ENCODE data around the gene ANAPC2. TPM values are rescaled to one million over a fixed set of nuclear protein-coding genes. Genes with fewer than 3 reads are reported as not detected.

The ANAPC2 gene
- total RNA-seq, 1 donor from 2014 or later: 39.2 TPM

DNA sequence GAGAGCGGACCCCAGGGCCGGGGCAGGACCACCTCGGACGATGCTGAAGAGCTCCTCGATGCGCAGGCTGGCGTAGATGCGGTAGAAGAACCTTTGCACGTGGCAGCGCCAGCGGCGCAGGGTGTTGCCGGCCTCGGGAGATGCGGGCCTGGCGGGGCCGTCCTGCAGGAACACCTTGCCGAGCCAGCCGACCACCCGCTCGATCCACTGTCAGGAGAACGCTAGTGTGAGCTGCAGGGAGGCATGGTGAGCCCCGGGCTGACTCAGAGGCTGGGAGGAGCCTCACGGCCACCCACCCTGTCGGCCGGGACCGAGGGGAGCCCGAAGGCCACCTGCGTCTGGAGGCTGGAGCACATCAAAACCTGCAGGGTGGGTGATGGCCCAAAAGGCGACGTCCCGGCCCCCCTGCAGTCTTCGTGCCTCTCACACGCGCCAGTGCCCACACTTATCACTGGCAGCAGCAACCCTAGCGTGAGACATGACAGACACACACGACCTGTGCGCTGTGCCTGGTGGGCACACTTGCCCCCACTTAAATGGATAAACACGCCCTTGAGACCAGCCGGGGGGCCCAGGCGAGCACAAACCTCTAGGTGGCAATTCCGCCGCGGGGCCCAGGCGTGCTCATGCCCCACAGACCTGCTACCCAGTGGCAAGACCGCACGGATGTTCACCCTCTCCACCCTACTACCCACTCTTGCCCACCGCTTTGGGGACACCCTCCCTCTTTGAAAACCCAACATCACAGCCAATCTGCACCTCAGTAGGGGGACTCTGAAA, 3.3 kb downstream of the ANAPC2 start:
- DNase-seq (ENCODE audit: low read depth): no peak
- peaks cover 15% of the 10 kb centered on the region for H3K4me1 Mint-ChIP-seq (ENCODE audit: low read depth, unreplicated experiment)
- no peak for FAIRE-seq
- Histone ChIP-seq H3K9me3 (ENCODE audit: insufficient read depth, low read depth, low read length) (no peaks in the 10 kb centered on the region), H3K27ac (ENCODE audit: low read depth, low read length) (no peak overlapping the region), H3K27me3 (ENCODE audit: insufficient read depth, low read length) (no peaks in the 10 kb centered on the region), H3K4me1 (ENCODE audit: insufficient read depth, low read length) (peaks cover 18% of the 10 kb centered on the region), H3K9ac (ENCODE audit: low read length) (no peak overlapping the region), H3K4me2 (ENCODE audit: low read length) (no peak overlapping the region), H3K4me3 (ENCODE audit: insufficient read depth, low read depth, low read length) (no peak overlapping the region), H3K36me3 (ENCODE audit: insufficient read depth, low read length) (peaks cover 3% of the 10 kb centered on the region), H4K20me1 (ENCODE audit: insufficient read depth, low read length) (peaks cover 37% of the 10 kb centered on the region), H3K79me2 (ENCODE audit: insufficient read depth, low read length) (peaks cover 46% of the 10 kb centered on the region), H2AFZ (ENCODE audit: low read depth, low read length) (no peak overlapping the region)
- no peak overlapping the region for H3K4me3 Mint-ChIP-seq (ENCODE audit: unreplicated experiment)
- no peaks in the 10 kb centered on the region for H3K27me3 Mint-ChIP-seq (ENCODE audit: low read depth, unreplicated experiment)
- peaks cover 10% of the 10 kb centered on the region for H3K36me3 Mint-ChIP-seq (ENCODE audit: low read depth, unreplicated experiment)
- TF ChIP-seq EZH2 (IDR thresholded peaks at IDR 0.05; ENCODE audit: insufficient read depth, low read length): no peak
- H3K9me3 Mint-ChIP-seq (ENCODE audit: unreplicated experiment): no peaks in the 10 kb centered on the region
- no peak overlapping the region for H3K27ac Mint-ChIP-seq (ENCODE audit: unreplicated experiment)

DNA sequence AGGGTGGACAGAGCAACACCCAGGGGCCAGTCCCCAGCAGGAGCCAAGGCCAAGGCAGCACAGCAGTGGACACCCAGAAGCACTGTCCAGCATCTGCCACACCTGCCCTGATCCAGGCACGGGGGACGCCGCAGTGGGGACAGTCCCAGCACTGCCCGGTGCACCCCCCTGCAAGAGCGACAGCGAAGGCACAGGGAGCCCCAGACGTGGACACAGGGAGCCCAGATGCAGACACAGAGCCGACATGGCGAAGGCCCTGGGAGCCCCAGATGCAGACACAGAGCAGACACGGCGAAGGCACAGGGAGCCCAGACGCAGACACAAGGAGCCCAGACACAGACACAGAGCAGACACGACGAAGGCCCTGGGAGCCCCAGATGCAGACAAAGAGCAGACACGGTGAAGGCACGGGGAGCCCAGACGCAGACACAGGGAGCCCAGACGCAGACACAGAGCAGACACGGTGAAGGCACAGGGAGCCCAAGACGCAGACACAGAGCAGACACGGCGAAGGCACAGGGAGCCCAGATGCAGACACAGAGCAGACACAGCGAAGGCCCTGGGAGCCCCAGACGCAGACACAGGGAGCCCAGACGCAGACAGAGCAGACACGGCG, 4.3 kb downstream of the ANAPC2 start:
- Mint-ChIP-seq H3K4me1 (ENCODE audit: low read depth, unreplicated experiment) (peaks cover 13% of the 10 kb centered on the region), H3K27me3 (ENCODE audit: low read depth, unreplicated experiment) (no peaks in the 10 kb centered on the region), H3K36me3 (ENCODE audit: low read depth, unreplicated experiment) (peaks cover 14% of the 10 kb centered on the region), H3K4me3 (ENCODE audit: unreplicated experiment) (no peak overlapping the region), H3K27ac (ENCODE audit: unreplicated experiment) (no peak overlapping the region), H3K9me3 (ENCODE audit: unreplicated experiment) (no peaks in the 10 kb centered on the region)
- H3K36me3 ChIP-seq (ENCODE audit: insufficient read depth, low read length): peaks cover 3% of the 10 kb centered on the region
- H3K27ac ChIP-seq (ENCODE audit: low read depth, low read length): no peak overlapping the region
- DNase-seq (ENCODE audit: low read depth) (no peak), FAIRE-seq (no peak)
- H3K4me3 ChIP-seq (ENCODE audit: insufficient read depth, low read depth, low read length): no peak overlapping the region
- no peaks in the 10 kb centered on the region for H3K27me3 ChIP-seq (ENCODE audit: insufficient read depth, low read length)
- H3K9ac ChIP-seq (ENCODE audit: low read length): no peak overlapping the region
- H2AFZ ChIP-seq (ENCODE audit: low read depth, low read length): no peak overlapping the region
- peaks cover 37% of the 10 kb centered on the region for H3K79me2 ChIP-seq (ENCODE audit: insufficient read depth, low read length)
- no peaks in the 10 kb centered on the region for H3K9me3 ChIP-seq (ENCODE audit: insufficient read depth, low read depth, low read length)
- H3K4me1 ChIP-seq (ENCODE audit: insufficient read depth, low read length): peaks cover 9% of the 10 kb centered on the region
- TF ChIP-seq EZH2 (IDR thresholded peaks at IDR 0.05; ENCODE audit: insufficient read depth, low read length): no peak
- TF ChIP-seq, protein P1, sequence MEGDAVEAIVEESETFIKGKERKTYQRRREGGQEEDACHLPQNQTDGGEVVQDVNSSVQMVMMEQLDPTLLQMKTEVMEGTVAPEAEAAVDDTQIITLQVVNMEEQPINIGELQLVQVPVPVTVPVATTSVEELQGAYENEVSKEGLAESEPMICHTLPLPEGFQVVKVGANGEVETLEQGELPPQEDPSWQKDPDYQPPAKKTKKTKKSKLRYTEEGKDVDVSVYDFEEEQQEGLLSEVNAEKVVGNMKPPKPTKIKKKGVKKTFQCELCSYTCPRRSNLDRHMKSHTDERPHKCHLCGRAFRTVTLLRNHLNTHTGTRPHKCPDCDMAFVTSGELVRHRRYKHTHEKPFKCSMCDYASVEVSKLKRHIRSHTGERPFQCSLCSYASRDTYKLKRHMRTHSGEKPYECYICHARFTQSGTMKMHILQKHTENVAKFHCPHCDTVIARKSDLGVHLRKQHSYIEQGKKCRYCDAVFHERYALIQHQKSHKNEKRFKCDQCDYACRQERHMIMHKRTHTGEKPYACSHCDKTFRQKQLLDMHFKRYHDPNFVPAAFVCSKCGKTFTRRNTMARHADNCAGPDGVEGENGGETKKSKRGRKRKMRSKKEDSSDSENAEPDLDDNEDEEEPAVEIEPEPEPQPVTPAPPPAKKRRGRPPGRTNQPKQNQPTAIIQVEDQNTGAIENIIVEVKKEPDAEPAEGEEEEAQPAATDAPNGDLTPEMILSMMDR (IDR thresholded peaks at IDR 0.05; ENCODE audit: insufficient read depth, low read depth, low read length): no peak
- peaks cover 31% of the 10 kb centered on the region for H4K20me1 ChIP-seq (ENCODE audit: insufficient read depth, low read length)
- H3K4me2 ChIP-seq (ENCODE audit: low read length): no peak overlapping the region

GRCh38 chr9:137182836-137183235, 5.5 kb downstream of the ANAPC2 start:
- Histone ChIP-seq H3K79me2 (ENCODE audit: insufficient read depth, low read length) (peaks cover 29% of the 10 kb centered on the region), H4K20me1 (ENCODE audit: insufficient read depth, low read length) (peaks cover 31% of the 10 kb centered on the region), H3K27me3 (ENCODE audit: insufficient read depth, low read length) (no peaks in the 10 kb centered on the region), H3K4me3 (ENCODE audit: insufficient read depth, low read depth, low read length) (no peak overlapping the region), H3K4me1 (ENCODE audit: insufficient read depth, low read length) (peaks cover 8% of the 10 kb centered on the region), H3K4me2 (ENCODE audit: low read length) (no peak overlapping the region), H3K9ac (ENCODE audit: low read length) (no peak overlapping the region), H3K36me3 (ENCODE audit: insufficient read depth, low read length) (peaks cover 4% of the 10 kb centered on the region), H2AFZ (ENCODE audit: low read depth, low read length) (no peak overlapping the region), H3K9me3 (ENCODE audit: insufficient read depth, low read depth, low read length) (no peaks in the 10 kb centered on the region), H3K27ac (ENCODE audit: low read depth, low read length) (no peak overlapping the region)
- Mint-ChIP-seq H3K4me1 (ENCODE audit: low read depth, unreplicated experiment) (peaks cover 11% of the 10 kb centered on the region), H3K27me3 (ENCODE audit: low read depth, unreplicated experiment) (no peaks in the 10 kb centered on the region), H3K9me3 (ENCODE audit: unreplicated experiment) (no peaks in the 10 kb centered on the region), H3K27ac (ENCODE audit: unreplicated experiment) (no peak overlapping the region), H3K36me3 (ENCODE audit: low read depth, unreplicated experiment) (peaks cover 14% of the 10 kb centered on the region), H3K4me3 (ENCODE audit: unreplicated experiment) (no peak overlapping the region)
- DNase-seq (ENCODE audit: low read depth) (no peak), FAIRE-seq (no peak)
- no peak for TF ChIP-seq EZH2 (IDR thresholded peaks at IDR 0.05; ENCODE audit: insufficient read depth, low read length)
- TF ChIP-seq, protein P1 (IDR thresholded peaks at IDR 0.05; ENCODE audit: insufficient read depth, low read depth, low read length): no peak

Measured in astrocyte (in vitro differentiated cells and primary cell).